NK-92 (cell line): ENCODE results near the gene HOMER1.

ENCODE experiments used
- DNase-seq: peaks from one replicate; lab custom pipeline; 2025; ENCODE audit not compliant: unreplicated experiment; lab: John Stamatoyannopoulos, UW

Gene HOMER1, protein sequence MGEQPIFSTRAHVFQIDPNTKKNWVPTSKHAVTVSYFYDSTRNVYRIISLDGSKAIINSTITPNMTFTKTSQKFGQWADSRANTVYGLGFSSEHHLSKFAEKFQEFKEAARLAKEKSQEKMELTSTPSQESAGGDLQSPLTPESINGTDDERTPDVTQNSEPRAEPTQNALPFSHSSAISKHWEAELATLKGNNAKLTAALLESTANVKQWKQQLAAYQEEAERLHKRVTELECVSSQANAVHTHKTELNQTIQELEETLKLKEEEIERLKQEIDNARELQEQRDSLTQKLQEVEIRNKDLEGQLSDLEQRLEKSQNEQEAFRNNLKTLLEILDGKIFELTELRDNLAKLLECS

DNA sequence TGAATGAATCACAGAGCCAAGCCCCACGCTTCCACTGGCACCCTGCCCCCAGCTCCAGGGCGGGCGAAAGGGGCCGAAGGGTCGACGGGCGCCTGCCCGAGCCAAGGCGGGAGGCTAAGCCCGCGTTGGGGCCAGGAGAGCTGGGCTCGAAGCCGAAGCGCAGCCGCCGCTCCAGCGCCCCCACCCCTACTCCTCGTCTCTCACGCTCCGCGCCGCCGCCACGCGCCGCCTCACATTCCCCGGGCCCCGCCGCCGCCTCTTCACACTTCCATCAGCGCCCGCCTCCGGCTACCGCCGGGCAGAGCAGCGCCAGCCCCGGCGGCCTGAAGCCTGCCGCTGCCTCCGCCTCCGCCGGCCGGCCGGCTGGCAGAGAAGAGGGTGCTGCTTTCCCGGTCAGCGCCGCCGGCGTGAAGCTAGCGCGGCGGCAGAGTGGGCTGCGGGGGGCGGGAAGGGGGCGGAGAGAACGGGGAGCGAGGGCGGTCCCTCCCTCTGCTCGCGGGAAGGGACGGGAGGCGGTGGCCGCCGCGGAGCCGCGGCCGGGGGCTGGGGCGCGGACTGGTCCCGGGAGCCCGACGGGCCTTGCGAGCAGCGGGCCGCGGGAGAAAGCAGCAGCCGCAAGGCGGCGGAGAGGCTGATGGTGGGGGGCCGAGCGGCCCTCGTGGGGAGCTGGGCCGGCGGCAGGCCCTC lies at the start of gene HOMER1:
Gene HOMER1, minus strand, starts transcription at position 431 of the 687 bp plus-strand sequence. CDS start 1,360 bp downstream, outside the sequence.
- DNase-seq, result no peak

DNA sequence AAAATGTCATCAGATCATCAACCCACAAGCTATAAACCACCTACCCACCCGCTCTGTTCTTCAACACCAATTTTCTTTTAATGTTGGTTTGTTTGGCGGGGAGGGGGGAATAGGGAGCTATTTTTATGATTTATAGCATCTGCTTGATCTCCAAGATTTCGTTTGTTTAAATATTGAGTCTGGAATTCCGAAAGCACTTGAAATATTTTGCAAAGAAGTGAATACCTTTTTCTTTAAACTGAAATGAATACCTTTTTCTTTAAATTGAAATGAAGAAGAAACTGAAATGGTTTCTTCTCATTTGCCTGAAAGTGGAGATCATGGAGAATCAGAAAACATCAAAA lies 49.3 kb upstream of the HOMER1 start:
- DNase-seq, result no peak

DNA sequence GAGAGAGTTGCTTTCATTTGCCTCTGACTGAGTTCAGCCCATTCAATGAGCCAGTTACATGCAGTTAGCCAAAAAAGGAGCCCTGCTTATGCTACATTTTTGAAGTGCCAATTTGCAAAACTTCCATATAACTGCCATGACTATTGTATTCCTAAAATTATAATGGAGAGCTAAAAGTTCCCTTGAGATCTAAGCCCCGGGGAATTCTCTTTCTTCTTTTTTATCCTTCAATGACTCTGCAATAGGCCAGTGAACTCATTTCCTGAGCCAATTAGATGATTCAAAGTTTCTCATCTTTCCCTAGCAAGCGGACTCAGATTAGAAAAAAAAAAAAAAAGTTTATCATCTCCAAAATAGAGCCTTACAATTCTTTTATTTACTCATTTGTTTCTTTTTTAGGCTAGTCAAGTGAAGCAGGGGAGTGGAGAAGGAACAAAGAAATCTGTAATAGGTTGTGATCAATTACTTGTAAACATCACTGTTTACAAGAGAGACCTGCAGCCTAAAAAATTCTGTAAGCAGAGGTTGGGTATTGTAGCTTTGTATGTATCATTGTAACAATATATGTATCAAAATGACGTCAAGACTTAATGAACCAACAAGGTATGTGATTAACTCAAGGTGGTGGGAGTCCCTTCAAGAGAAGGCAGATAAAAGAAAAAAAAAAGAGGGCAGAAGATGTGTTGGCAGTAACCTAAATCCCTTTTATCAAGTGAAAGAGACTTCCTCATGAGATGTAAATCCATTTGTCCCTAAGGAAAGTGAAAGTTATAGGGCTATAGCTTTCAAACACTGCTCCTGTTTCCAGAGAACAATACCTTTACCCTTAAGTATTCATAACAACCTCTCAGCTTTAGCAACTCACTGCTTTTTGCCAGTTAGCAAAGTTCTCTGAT lies 48.7 kb upstream of the HOMER1 start:
- DNase-seq, result no peak

DNA sequence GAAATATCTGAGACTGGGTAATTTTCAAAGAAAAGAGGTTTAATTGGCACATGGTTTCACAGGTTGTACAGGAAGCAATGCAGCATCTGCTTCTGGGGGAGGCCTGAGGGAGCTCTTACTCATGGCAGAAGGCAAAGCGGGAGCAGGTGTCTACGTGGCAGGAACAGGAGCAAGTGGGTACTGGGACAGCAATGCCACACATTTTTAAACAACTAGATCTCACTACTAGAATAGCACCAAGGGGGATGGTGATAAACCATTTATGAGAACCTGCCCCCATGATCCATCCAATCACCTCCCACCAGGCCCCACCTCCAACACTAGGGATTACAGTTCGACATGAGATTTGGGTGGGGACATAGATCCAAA lies 47.6 kb upstream of the HOMER1 start:
- no peak for DNase-seq

DNA sequence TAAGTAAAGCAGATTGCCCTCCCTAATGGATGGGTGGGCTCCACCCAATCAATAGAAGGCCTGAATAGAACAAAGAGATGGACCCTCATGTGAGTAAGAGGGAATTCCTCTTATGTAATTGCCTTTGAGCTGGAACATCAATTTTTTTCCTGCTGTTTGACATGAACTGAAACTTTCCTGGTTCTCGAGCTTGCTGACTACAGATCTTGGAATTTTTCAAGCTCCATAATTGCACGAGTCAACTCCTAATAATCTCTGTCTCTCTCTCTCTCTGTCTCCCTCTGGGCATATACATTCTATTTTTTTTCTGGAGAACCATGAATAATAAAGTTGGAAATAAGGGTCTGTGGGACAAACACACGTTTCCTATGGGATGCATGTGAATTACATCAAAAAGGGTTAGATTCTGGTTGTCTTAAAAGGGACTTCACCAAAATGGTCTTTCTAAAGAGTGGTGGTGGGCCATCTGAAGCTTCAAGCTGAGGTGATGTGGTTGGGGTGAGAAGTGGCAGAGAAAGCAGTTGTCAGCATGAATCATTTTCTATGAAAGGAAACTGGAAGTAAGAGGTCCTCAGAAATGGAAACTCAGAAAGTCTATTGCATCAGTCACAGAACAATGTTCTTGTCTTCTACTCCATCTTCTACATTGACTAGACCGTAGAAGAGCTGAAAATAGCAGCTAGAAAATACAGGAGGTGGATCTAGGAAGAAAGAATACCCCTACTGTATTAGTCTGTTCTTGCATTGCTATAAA lies 47.0 kb upstream of the HOMER1 start:
- no peak for DNase-seq

DNA sequence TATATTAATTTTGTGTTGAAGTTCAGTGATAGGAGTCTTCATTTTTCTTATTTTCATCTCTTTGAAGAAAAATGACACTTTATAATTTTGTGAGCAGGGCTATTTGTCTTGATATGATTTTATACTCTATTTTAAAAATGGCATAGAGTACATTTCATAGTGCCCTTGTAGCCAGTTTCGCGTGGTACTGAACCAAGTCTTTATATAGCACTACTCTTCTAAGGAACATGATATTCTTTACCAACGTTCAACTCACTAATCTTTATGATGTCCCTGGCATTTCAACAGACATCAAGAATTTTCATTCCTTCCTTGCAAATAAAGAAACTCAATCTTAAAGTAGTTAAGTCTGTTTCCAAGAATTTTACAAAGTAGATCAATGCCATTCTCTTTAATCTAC lies 41.5 kb upstream of the HOMER1 start:
- DNase-seq, result no peak

DNA sequence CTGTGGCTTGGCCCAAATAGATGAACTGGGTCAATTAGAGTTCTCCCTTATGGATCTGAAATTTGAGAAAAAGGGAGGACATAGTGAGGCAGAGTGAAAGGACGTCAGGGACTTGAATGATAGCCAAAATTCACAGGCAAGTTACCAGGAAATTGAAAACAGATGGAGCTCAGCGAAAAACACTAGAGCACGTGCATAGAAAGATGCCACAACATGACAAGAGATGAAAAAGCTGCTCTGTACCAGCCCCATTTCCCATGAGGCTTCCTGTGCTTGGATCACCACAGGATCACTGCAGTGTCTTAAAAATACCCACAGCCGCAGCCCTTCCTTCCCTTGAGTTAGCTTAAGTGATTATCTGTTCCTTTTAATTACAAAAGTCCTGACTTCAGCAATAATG lies 39.0 kb upstream of the HOMER1 start:
- no peak for DNase-seq

DNA sequence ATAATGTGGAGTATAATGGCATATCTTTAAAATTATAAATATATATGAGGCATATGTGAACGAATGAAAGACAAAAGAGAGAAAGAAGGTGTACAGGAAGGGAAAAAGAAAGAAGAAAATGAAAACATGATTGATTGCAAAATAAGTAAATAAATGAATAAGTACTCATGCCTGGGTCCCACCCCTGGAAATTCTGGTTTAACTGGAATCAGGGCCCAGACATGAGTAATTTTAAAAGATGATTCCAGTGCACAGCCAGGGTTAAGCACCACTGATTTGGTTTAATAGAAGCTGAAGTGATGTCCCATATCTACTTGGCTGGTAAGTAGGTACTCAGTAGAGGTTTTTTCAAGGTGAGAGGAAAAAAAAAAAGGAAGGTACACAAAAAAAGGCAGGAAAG lies 34.0 kb upstream of the HOMER1 start:
- DNase-seq, result no peak

DNA sequence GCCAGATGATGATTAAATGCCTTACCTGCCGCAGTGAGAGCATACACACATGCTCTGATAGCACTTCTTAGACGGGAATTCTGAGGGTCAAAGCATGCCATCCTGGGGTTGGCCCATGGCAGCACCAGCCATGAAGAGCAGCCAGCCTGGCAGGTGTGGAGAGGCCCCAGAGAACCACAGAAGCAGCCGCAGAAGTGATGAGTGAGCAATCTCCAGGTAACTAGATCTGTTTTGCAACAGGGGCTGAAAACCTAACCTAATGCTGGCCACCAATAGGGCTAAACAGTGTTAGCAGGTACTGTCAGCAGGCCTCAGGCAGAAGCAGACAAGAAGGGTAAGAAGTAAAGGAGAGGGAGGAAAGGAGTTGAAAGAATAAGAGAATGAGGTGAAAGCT lies 33.5 kb upstream of the HOMER1 start:
- no peak for DNase-seq

DNA sequence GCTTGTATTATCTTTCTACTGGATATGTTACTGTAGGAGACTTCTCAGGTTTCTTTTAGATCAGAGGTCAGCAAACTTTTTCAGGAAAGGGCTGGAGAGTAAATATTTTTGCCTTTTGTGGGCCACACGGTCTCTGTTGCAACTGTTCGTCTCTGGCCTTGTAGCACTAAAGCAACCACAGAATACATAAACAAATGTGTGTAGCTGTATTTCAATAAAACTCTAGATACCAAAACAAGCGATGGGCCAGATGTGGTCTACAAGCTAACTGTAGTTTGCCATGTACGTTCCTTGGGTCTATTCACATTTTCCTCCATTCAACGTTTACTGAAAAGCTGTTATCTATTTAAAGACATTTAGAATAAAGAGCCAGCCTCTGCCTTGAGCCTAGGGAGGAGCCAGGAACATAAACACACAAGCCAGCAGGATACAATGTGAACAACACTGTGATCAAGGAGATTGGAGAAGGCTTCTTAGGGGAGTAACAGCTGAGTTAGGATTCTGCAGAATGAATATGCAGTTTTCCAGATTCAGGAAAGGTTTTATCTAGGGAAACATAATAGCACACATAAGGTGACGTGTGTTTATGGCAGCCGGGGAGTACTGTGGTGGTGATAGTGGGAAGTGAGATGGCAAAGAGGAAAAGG lies 33.0 kb upstream of the HOMER1 start:
- DNase-seq, result no peak

DNA sequence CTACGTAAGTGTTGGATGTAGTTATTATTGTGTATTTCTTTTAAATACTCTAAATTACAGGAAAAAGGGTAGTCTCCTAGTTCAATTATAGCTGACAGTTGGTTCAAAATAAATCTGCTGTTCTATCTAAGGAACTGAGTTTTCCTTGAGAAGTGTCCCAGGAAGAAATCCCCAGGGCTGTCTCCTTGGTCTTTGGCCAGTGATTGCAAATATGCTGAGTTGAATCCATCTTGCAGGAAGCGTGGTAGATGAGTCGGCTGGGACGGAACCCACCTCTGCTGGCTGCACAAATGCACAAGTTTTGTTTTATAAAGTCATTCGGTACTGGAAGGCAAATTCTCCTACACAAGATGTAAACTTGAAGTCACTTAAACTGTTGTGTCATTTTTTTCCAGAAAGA lies 30.2 kb upstream of the HOMER1 start:
- no peak for DNase-seq

DNA sequence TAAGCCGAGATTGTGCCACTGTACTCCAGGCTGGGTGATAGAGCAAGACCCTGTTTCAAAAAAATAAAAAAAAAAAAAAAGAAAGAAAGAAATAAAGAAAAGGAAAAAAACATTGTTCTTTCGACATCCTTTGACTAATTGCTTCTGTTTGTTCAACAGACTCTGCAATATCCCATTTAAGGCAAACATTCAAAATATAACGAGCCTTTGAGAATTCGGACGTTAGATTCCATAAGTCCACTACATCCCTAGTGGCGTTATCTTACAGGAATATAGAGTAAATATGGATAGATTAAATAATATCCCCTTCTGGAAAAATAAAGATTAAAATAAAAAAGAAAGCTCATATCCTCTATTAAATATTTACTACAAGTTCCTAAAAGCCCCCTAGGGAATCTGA lies 27.0 kb upstream of the HOMER1 start:
- DNase-seq, result no peak

DNA sequence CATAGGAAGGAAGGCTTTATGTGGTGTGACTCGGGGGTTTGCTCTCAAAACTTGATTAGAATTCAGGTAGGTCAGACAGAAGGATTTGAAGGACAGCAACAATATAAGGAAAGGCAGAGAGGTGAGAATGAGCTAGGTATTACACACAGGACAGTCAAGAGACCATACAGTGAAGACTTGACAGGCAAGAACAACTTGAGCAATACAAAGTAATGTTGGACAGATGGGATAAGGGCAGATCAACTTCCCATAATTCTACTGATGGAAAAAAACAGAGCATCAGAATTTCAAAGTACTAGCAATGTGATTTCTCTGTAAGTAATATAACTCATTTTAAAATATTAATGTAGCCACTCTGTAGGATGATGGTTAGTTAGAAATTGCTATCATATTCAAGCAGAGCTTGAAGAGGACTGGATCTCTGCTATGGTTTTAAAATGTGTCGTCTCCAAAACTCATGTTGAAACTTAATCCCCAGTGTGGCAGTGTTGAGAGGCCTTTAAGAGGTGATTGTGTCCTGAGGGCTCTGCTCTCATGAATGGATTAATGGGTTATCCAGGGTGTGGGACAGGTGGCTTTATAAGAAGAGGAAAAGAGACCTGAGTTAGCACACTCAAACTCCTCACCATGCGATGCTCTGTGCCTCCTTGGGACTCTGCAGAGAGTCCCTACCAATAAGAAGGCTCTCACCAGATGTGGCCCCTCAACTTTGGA lies 22.4 kb upstream of the HOMER1 start:
- no peak for DNase-seq

DNA sequence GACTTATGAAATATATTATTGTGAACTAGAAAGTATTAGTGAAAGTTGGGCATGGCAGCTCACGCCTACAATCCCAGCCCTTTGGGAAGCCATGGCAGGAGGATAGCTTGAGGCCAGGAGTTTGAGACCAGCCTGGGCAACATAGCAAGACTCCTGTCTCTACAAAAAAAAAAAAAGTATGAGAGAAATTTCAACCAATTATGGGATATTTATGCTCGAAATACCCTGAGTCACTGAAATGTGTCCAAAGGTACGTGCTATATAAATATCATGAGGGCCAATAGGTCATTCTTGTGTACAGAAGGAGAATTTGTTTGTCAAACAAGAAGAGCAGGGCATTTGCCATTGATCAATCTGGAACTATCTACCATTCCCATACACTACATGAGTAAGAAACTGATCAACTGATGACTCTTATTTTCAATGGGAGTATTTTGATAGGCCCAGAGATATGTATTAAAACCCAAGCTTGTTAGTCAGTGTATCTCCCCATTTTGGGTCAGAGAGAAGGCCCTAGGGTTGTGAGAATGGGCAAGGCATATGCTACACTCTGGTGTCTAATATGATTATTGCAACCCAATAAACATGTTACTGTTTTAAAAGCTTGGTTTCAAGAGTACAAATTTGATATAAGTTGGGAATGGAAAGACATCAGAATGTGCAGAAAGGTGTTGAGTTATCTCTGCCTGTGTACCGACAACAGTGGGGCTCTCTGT lies 21.7 kb upstream of the HOMER1 start:
- DNase-seq, result no peak

DNA sequence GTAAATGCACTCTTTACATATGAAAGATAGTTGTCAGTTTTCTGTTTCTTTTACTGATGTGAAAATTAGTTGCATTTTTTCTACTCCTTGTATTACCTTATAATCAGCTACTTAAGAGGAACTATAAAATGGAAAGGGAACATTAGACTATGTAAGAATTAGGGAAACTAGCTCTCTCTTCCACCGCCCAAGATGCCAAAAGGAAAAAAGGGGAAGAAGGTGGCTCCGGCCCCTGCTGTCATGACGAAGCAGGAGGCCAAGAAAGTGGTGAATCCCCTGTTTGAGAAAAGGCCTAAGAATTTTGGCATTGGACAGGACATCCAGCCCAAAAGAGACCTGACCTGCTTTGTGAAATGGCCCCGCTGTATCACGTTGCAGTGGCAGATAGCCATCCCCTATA lies 15.2 kb upstream of the HOMER1 start:
- DNase-seq, result no peak

DNA sequence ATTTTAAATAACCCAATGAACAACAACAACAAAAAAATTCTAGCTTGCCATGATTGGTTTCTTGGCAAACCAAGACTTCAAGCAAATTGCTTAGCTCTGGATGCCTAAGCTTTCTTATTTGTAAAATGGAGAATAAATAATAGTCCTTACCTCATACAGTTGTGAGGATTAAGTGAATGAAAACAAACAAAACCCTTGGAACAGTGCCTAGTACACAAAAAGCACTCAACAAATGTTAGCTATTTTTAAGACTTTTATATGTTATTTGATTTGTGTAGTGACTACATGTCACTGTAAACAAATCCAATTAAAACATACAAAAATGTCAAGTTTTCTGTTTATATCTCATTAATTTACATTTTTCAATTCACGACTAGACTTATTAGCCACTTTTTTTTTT lies 13.5 kb upstream of the HOMER1 start:
- DNase-seq, result no peak

DNA sequence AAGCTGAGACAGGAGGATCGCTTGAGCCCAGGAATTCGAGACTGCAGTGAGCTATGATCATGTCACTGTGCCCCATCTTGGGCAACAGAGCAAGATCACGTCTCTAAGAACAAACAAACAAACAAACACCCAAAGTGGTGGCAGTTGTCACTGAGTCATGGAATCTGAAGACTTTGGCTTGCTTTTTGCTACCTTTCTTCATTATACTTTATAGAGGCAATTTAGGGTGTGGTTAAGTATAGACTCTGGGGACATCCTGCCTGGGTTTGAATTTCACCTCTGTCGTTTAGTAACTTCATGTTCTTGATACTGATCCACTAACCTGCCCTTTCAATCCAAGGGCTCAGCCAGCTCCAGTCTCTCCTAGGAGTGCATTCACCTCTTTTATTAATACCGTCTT lies 13.0 kb upstream of the HOMER1 start:
- no peak for DNase-seq

DNA sequence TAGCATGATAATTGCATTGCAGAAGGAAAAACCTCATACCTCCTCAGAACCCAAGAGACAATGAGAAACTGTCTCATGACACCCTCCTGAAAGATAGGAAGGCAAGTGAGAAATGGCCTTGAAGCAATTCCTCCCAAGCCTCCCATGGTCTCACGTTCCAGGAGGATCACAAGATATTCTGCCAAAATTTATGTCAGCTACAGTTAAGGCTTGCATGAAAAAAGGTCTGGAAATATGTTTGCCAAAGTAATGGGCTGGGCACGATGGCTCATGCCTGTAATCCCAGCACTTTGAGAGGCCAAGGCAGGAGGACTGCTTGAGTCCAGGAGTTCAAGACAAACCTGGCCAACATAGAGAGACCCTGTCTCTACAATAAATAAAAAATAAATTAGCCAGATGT lies 12.6 kb upstream of the HOMER1 start:
- DNase-seq, result no peak

DNA sequence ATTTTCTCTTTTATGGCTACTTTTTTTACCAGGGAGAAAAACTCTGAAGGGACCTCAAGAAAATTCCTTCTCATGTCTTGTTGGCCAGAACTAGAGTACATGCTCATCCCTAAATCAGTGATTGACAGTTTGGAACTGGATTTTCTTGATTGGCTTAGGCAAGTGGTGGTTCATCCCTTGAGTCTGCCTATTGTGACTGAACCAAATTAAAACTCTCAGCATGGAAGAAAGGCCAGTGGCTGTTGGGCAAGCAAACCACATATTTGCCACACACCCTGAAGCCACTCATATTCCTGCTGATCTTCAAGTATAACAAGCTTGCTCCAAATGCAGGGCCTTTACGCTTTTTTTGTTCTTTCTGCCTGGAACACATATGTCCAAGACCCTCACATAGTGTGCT lies 7.2 kb upstream of the HOMER1 start:
- no peak for DNase-seq
